ENCODE data around the gene EEIG1. TPM values are rescaled to one million over a fixed set of nuclear protein-coding genes. Genes with fewer than 3 reads are reported as not detected.
A peak's percentile ranks its signal among the peaks of the same experiment; 100 is the strongest.

Gene EEIG1
- total RNA-seq, 1 experiment from 2014 or later = 17.5 TPM

DNA sequence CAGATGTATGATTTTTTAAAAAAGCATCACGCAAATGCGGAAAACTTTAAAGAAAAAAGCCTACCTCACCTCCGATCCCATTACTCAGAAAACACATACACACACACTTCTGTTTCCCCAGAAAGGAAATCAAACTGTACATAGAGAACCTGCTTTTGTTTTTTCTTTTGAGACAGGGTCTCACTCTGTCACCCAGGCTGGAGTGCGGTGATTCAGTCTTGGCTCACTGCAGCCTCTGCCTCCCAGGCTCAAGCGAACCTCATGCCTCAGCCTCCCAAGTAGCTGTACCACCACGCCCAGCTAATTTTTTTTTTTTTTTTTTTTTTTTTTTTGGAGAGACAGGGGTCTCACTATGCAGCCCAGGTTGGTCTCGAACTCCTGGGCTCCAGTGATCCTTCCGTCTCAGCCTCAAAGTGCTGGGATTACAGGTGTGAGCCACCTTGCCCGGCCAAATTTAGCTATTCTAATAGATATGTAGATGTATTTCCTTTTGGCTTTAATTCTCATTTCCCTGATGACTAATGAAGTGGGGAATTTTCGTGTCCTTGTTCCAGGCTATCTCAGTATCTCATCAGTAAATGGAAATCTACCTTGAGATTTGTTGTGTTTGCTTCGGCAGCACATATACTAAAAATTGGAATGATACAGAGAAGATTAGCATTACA, 25.7 kb upstream of the EEIG1 start:
- Mint-ChIP-seq H3K9me3 (ENCODE audit: unreplicated experiment) (peaks cover 8% of the 10 kb centered on the region), H3K4me1 (ENCODE audit: insufficient read depth, unreplicated experiment) (peaks cover 15% of the 10 kb centered on the region), H3K4me3 (ENCODE audit: unreplicated experiment) (no peak overlapping the region), H3K27ac (ENCODE audit: low read depth, unreplicated experiment) (no peak overlapping the region), H3K27me3 (ENCODE audit: insufficient read depth, unreplicated experiment) (no peaks in the 10 kb centered on the region), H3K36me3 (ENCODE audit: insufficient read depth, unreplicated experiment) (no peaks in the 10 kb centered on the region)
- TF ChIP-seq, protein P1, sequence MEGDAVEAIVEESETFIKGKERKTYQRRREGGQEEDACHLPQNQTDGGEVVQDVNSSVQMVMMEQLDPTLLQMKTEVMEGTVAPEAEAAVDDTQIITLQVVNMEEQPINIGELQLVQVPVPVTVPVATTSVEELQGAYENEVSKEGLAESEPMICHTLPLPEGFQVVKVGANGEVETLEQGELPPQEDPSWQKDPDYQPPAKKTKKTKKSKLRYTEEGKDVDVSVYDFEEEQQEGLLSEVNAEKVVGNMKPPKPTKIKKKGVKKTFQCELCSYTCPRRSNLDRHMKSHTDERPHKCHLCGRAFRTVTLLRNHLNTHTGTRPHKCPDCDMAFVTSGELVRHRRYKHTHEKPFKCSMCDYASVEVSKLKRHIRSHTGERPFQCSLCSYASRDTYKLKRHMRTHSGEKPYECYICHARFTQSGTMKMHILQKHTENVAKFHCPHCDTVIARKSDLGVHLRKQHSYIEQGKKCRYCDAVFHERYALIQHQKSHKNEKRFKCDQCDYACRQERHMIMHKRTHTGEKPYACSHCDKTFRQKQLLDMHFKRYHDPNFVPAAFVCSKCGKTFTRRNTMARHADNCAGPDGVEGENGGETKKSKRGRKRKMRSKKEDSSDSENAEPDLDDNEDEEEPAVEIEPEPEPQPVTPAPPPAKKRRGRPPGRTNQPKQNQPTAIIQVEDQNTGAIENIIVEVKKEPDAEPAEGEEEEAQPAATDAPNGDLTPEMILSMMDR (IDR thresholded peaks at IDR 0.05; ENCODE audit: unreplicated experiment) = no peak
- intact Hi-C loops (cut with micrococcal nuclease) = no loop called here
- ChIA-PET POLR2A (interaction anchor here (0.9 to 1.8 kb wide), 2 partner anchors 25 to 27 kb away, joined by 3 to 8 read pairs; no protein-coding TSS in a partner anchor), CTCF (interaction anchor here (1.0 kb wide), 1 partner anchor 63 kb away, joined by 4 read pairs; no protein-coding TSS in a partner anchor)
- no TSS peak for BruUV-seq (replicated peaks)
- peak; percentile 45 for DNase-seq (ENCODE audit: unreplicated experiment)

DNA sequence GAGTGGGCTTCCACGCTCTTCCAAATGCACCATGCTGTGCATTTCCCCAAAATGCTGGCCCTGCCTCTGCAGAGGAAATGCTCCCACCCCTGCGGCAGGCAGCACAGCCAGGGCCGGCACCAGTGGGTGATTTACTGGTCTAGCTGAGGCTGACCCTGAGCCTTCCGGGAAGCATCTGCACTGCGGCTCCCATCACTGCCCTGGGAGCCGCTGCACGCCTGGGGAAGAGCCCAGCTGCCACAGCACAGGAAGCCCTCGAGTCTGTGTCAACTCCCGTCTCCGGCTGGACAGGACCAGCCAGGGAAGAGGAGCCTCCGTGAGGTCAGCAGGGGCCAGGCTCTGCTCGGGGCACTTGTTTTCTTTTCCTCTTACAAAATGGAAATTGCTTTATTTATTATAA, 25.1 kb upstream of the EEIG1 start:
- TF ChIP-seq, protein P1 (IDR thresholded peaks at IDR 0.05; ENCODE audit: unreplicated experiment) = no peak
- no peak overlapping the region for H3K4me3 Mint-ChIP-seq (ENCODE audit: unreplicated experiment)
- ChIA-PET CTCF (interaction anchor here (1.4 to 2.4 kb wide), 2 partner anchors 14 to 29 kb away, joined by 3 to 9 read pairs; no protein-coding TSS in a partner anchor), POLR2A (interaction anchor here (0.9 to 1.8 kb wide), 2 partner anchors 24 to 26 kb away, joined by 3 to 8 read pairs; no protein-coding TSS in a partner anchor)
- no peaks in the 10 kb centered on the region for H3K27me3 Mint-ChIP-seq (ENCODE audit: insufficient read depth, unreplicated experiment)
- no peaks in the 10 kb centered on the region for H3K36me3 Mint-ChIP-seq (ENCODE audit: insufficient read depth, unreplicated experiment)
- BruUV-seq (replicated peaks) = no TSS peak
- H3K9me3 Mint-ChIP-seq (ENCODE audit: unreplicated experiment) = peaks cover 8% of the 10 kb centered on the region
- peaks cover 18% of the 10 kb centered on the region for H3K4me1 Mint-ChIP-seq (ENCODE audit: insufficient read depth, unreplicated experiment)
- intact Hi-C loops (cut with micrococcal nuclease) = no loop called here
- H3K27ac Mint-ChIP-seq (ENCODE audit: low read depth, unreplicated experiment) = no peak overlapping the region
- no peak for DNase-seq (ENCODE audit: unreplicated experiment)

DNA sequence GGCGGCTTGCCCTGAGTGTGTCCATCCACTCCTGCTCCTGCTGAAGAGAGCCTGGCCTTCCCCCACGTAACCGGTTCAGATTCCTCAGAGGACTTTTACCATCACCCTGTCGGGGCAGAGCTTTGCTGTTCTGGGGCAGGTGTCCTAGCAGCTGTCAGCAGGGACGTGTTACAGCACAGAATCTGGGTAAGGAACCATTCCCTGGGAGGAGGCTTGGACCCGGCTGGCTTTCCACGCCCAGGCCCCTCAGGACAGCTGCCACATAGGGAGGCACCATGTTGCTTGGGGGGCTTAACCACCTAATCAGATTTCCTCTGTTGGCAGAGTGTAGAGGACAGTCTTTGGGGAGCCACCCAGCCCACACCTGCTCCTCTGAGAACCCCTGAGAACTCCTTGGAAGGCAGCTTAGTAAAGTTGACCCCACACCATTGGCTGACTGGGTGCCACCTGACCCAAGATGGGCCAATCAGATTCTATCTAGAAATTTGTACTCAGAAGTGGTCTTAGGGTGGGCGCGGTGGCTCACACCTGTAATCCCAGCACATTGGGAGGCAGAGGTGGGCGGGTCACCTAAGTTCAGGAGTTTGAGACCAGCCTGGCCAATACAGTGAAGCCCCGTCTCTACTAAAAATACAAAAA, 23.3 kb upstream of the EEIG1 start:
- ChIA-PET CTCF (interaction anchor here (0.8 to 2.4 kb wide), 2 partner anchors 25 to 31 kb away, joined by 3 to 9 read pairs; no protein-coding TSS in a partner anchor), POLR2A (no interaction called here)
- no peak overlapping the region for H3K27ac Mint-ChIP-seq (ENCODE audit: low read depth, unreplicated experiment)
- no peak for DNase-seq (ENCODE audit: unreplicated experiment)
- no peak overlapping the region for H3K4me3 Mint-ChIP-seq (ENCODE audit: unreplicated experiment)
- intact Hi-C loops (cut with micrococcal nuclease) = no loop called here
- no peaks in the 10 kb centered on the region for H3K27me3 Mint-ChIP-seq (ENCODE audit: insufficient read depth, unreplicated experiment)
- no peaks in the 10 kb centered on the region for H3K36me3 Mint-ChIP-seq (ENCODE audit: insufficient read depth, unreplicated experiment)
- peaks cover 18% of the 10 kb centered on the region for H3K4me1 Mint-ChIP-seq (ENCODE audit: insufficient read depth, unreplicated experiment)
- H3K9me3 Mint-ChIP-seq (ENCODE audit: unreplicated experiment) = peaks cover 8% of the 10 kb centered on the region
- TF ChIP-seq, protein P1 (IDR thresholded peaks at IDR 0.05; ENCODE audit: unreplicated experiment) = no peak
- BruUV-seq (replicated peaks) = no TSS peak

DNA sequence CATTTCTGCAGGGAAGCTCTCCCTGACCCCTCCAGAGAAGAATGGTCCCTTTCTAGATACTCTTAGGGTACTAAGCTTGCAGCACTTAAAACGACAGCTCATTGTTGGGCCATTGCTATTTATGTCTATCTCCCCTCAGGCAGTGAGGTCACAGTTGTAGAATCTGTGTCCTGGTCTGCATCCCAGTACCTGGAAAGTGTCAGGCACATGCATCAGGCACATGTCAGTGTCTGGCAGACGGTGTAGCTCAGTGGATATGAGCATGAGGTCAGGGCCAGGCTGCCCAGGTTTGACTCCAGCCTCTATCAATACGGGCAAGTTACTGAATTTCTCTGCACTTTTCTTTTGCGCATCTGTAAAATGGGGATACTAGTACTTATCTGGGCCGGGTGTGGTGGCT, 22.2 kb upstream of the EEIG1 start:
- H3K4me3 Mint-ChIP-seq (ENCODE audit: unreplicated experiment) = no peak overlapping the region
- ChIA-PET CTCF (interaction anchor here (0.6 to 1.4 kb wide), 4 partner anchors 32 to 468 kb away, joined by 3 to 4 read pairs (median 4); no protein-coding TSS in a partner anchor), POLR2A (no interaction called here)
- intact Hi-C loops (cut with micrococcal nuclease) = no loop called here
- BruUV-seq (replicated peaks) = no TSS peak
- H3K27me3 Mint-ChIP-seq (ENCODE audit: insufficient read depth, unreplicated experiment) = no peaks in the 10 kb centered on the region
- no peak for DNase-seq (ENCODE audit: unreplicated experiment)
- H3K27ac Mint-ChIP-seq (ENCODE audit: low read depth, unreplicated experiment) = no peak overlapping the region
- H3K9me3 Mint-ChIP-seq (ENCODE audit: unreplicated experiment) = peaks cover 4% of the 10 kb centered on the region
- TF ChIP-seq, protein P1 (IDR thresholded peaks at IDR 0.05; ENCODE audit: unreplicated experiment) = no peak
- peaks cover 18% of the 10 kb centered on the region for H3K4me1 Mint-ChIP-seq (ENCODE audit: insufficient read depth, unreplicated experiment)
- no peaks in the 10 kb centered on the region for H3K36me3 Mint-ChIP-seq (ENCODE audit: insufficient read depth, unreplicated experiment)
